OCI-LY1 (cell line): Measurements from ENCODE around the gene HOXB4.

Source experiments
- H2AFZ ChIP-seq: fragments of 200-600 bp; sonication (generic), shearing (Covaris generic); 2 replicates; pipeline ENCODE4 v1.6.0; 2014; ENCODE audit warnings: antibody characterized with exemption, mild to moderate bottlenecking, low read length
- H3F3A ChIP-seq: fragments of 200-600 bp; sonication (generic), shearing (Covaris generic); 2 replicates; pipeline ENCODE4 v1.6.0; 2014; ENCODE audit warnings: mild to moderate bottlenecking, antibody characterized with exemption, low read length, moderate library complexity; ENCODE audit not compliant: insufficient read depth
- H3K27ac ChIP-seq: fragments of 200-600 bp; sonication (generic); 2 replicates; pipeline ENCODE4 v1.5.1; 2014; ENCODE audit warnings: low read length, mixed run types, mild to moderate bottlenecking, low read depth; ENCODE audit not compliant: poor library complexity, severe bottlenecking
- H3K27me3 ChIP-seq: fragments of 200-600 bp; sonication (generic); 2 replicates; pipeline ENCODE4 v1.6.0; 2014; ENCODE audit warnings: antibody characterized with exemption, mild to moderate bottlenecking, low read length, moderate library complexity; ENCODE audit not compliant: insufficient read depth
- H3K36me3 ChIP-seq: fragments of 200-600 bp; sonication (generic); 2 replicates; pipeline ENCODE4 v1.6.1; 2014; ENCODE audit warnings: mild to moderate bottlenecking, antibody characterized with exemption, low read length, moderate library complexity, mixed read lengths; ENCODE audit not compliant: insufficient read depth
- H3K4me1 ChIP-seq: fragments of 200-600 bp; sonication (generic); 2 replicates; pipeline ENCODE4 v1.5.1; 2014; ENCODE audit warnings: mild to moderate bottlenecking, low read length, moderate library complexity; ENCODE audit not compliant: insufficient read depth, severe bottlenecking
- H3K4me2 ChIP-seq: fragments of 200-600 bp; sonication (generic), shearing (Covaris generic); 2 replicates; pipeline ENCODE4 v1.6.1; 2014; ENCODE audit warnings: low read length
- H3K4me3 ChIP-seq: fragments of 200-600 bp; sonication (generic); 2 replicates; pipeline ENCODE4 v1.5.1; 2014; ENCODE audit warnings: low read length, low read depth, mild to moderate bottlenecking, mixed read lengths; ENCODE audit not compliant: poor library complexity, severe bottlenecking
- H3K79me2 ChIP-seq: fragments of 200-600 bp; shearing (Covaris generic); 2 replicates; pipeline ENCODE4 v1.6.1; 2016; ENCODE audit warnings: mixed run types, low read length, mixed read lengths; ENCODE audit not compliant: insufficient read depth
- H3K9ac ChIP-seq: fragments of 200-600 bp; sonication (generic), shearing (Covaris generic); 2 replicates; pipeline ENCODE4 v1.6.1; 2014; ENCODE audit warnings: mild to moderate bottlenecking, low read length, mixed read lengths
- H3K9me2 ChIP-seq: fragments of 200-600 bp; sonication (generic), shearing (Covaris generic); 2 replicates; pipeline ENCODE4 v1.6.1; 2014; ENCODE audit warnings: low read depth, mild to moderate bottlenecking, low read length, mixed read lengths
- H3K9me3 ChIP-seq: fragments of 200-600 bp; shearing (Covaris generic); 2 replicates; pipeline ENCODE4 v1.6.1; 2014; ENCODE audit warnings: low read length, mixed read lengths
- H4K20me1 ChIP-seq: fragments of 200-600 bp; sonication (generic), shearing (Covaris generic); 2 replicates; pipeline ENCODE4 v1.6.0; 2016; ENCODE audit warnings: mild to moderate bottlenecking, low read length; ENCODE audit not compliant: insufficient read depth
- CTCF ChIP-seq: fragments of 200-600 bp; sonication (generic), shearing (Covaris generic); IDR thresholded peaks from 2 replicates; pipeline ENCODE4 v1.5.1; 2017; ENCODE audit warnings: mild to moderate bottlenecking, antibody characterized with exemption, low read length, moderate library complexity, mixed read lengths
- EZH2 ChIP-seq: fragments of 200-600 bp; sonication (generic), shearing (Covaris generic); IDR thresholded peaks from 2 replicates; pipeline ENCODE4 v1.8.0; 2017; ENCODE audit warnings: borderline replicate concordance, mixed run types, mild to moderate bottlenecking, antibody characterized with exemption, low read length, moderate library complexity, mixed read lengths

Gene HOXB4

GRCh38 chr17:48527547-48527932, 50.6 kb downstream of the HOXB4 start:
- Histone ChIP-seq H3K9ac (no peak overlapping the region), H4K20me1 (no peaks in the 10 kb centered on the region), H2AFZ (no peak overlapping the region), H3K27ac (no peak overlapping the region), H3F3A (no peaks in the 10 kb centered on the region), H3K9me2 (no peaks in the 10 kb centered on the region), H3K79me2 (no peaks in the 10 kb centered on the region), H3K4me3 (no peak overlapping the region), H3K4me1 (no peaks in the 10 kb centered on the region), H3K4me2 (no peak overlapping the region), H3K9me3 (no peaks in the 10 kb centered on the region), H3K27me3 (no peaks in the 10 kb centered on the region), H3K36me3 (no peaks in the 10 kb centered on the region)
- no peak for TF ChIP-seq EZH2
- TF ChIP-seq CTCF, result no peak

- no peak for TF ChIP-seq EZH2
- no peak for TF ChIP-seq CTCF
- no peaks in the 10 kb centered on the region for H3K79me2 ChIP-seq
- no peak overlapping the region for H3K27ac ChIP-seq
- no peaks in the 10 kb centered on the region for H3K27me3 ChIP-seq
- H2AFZ ChIP-seq, result no peak overlapping the region
- no peaks in the 10 kb centered on the region for H4K20me1 ChIP-seq
- no peak overlapping the region for H3K9ac ChIP-seq
- H3K4me2 ChIP-seq, result no peak overlapping the region
- no peaks in the 10 kb centered on the region for H3K36me3 ChIP-seq
- no peak overlapping the region for H3K4me3 ChIP-seq
- no peaks in the 10 kb centered on the region for H3F3A ChIP-seq
- H3K9me2 ChIP-seq, result no peaks in the 10 kb centered on the region
- no peaks in the 10 kb centered on the region for H3K9me3 ChIP-seq
- no peaks in the 10 kb centered on the region for H3K4me1 ChIP-seq
These were observed 51.3 kb downstream of the HOXB4 start for GRCh38 chr17:48526608-48527546.
